ENCODE data around the gene MKNK1. TPM values are rescaled to one million over a fixed set of nuclear protein-coding genes. Genes with fewer than 3 reads are reported as not detected.

MKNK1 gene
- total and polyA plus RNA-seq, 2 of the 8 experiments (the other 6 are each of a cell fraction or from before 2014, with no cell fraction given) = 13.9 to 21.5 TPM

GRCh38 chr1:46581681-46582455, 22.2 kb downstream of the MKNK1 start:
- H3K23ac ChIP-seq (ENCODE audit: insufficient read length) = no peak overlapping the region
- no peak overlapping the region for H2AK5ac ChIP-seq (ENCODE audit: low read depth, low read length)
- ChIA-PET CTCF (ENCODE audit: partially characterized antibody) (interaction anchor here (0.7 to 8.2 kb wide), 7 partner anchors 8 to 55 kb away, joined by 3 to 52 read pairs (median 3); partner anchors contain the start of gene MKNK1), POLR2A (ENCODE audit: partially characterized antibody) (no interaction called here)
- no peaks in the 10 kb centered on the region for H3K79me2 ChIP-seq (ENCODE audit: control insufficient read depth in 1 of 2, insufficient read depth in 2 of 2, low read length in 2 of 2)
- H3K23me2 ChIP-seq (ENCODE audit: low read depth, low read length) = no peaks in the 10 kb centered on the region
- no peak overlapping the region for H2BK5ac ChIP-seq (ENCODE audit: low read depth, low read length)
- no peak overlapping the region for H2BK120ac ChIP-seq (replicated peaks; ENCODE audit: low read depth, low read length)
- H3K4me1 ChIP-seq (replicated peaks in 1 of 4; ENCODE audit: control insufficient read depth in 3 of 4, insufficient read depth in 4 of 4, low read length in 3 of 4) = peaks cover 0 to 3% (median under 1%) of the 10 kb centered on the region in 4 experiments; a peak in 2 of 7 replicates
- no peak overlapping the region for H3K27ac ChIP-seq (ENCODE audit: low read depth, low read length)
- H3K4me3 ChIP-seq (ENCODE audit: extremely low read depth in 1 of 4, insufficient read depth in 2 of 4, low read depth in 3 of 4, low read length in 4 of 4) = no peak overlapping the region
- H4K8ac ChIP-seq (ENCODE audit: extremely low read depth, insufficient read depth, low read length) = no peak overlapping the region
- no peak overlapping the region for H2BK12ac ChIP-seq (ENCODE audit: low read depth, low read length)
- H3K14ac ChIP-seq (ENCODE audit: insufficient read length) = no peak overlapping the region
- H4K5ac ChIP-seq (ENCODE audit: insufficient read length, low read depth, low read length) = no peak overlapping the region
- peaks cover 0 to 9% (median 0%) of the 10 kb centered on the region in 4 experiments; a peak in 2 of 8 replicates for H3K36me3 ChIP-seq (ENCODE audit: control insufficient read depth in 2 of 4, insufficient read depth in 4 of 4, low read length in 3 of 4)
- H3K4ac ChIP-seq (replicated peaks; ENCODE audit: insufficient read length, low read depth, low read length) = no peak overlapping the region
- no peak overlapping the region for H3K4me2 ChIP-seq (ENCODE audit: insufficient read depth in 1 of 2, low read depth in 2 of 2, low read length in 2 of 2)
- no peak overlapping the region for H4K91ac ChIP-seq (replicated peaks; ENCODE audit: insufficient read length, low read length)
- no peak overlapping the region for H2BK20ac ChIP-seq (ENCODE audit: low read length)
- DNase-seq (ENCODE audit: low read depth in 1 of 2, low spot score in 2 of 2) (no peak), FAIRE-seq (no peak)
- no peaks in the 10 kb centered on the region for H3K27me3 ChIP-seq (replicated peaks in 1 of 4; ENCODE audit: control insufficient read depth in 3 of 4, extremely low read depth in 1 of 4, insufficient read depth in 3 of 4, low read length in 3 of 4)
- H4K20me1 ChIP-seq (replicated peaks in 1 of 2; ENCODE audit: control insufficient read depth in 1 of 2, insufficient read depth in 2 of 2, low read length in 2 of 2) = no peaks in the 10 kb centered on the region
- H2BK15ac ChIP-seq (ENCODE audit: low read length) = no peak overlapping the region; the same call in 1 of the 2 replicates
- H3K9ac ChIP-seq (replicated peaks in 1 of 4; ENCODE audit: extremely low read depth in 1 of 4, low read depth in 3 of 4, low read length in 3 of 4) = no peak overlapping the region
- no peaks in the 10 kb centered on the region for H3K9me3 ChIP-seq (ENCODE audit: insufficient read depth in 2 of 2, low read depth in 1 of 2, low read length in 1 of 2)
- H3K18ac ChIP-seq (ENCODE audit: extremely low read depth, low read length) = no peak overlapping the region
- H3K56ac ChIP-seq (replicated peaks; ENCODE audit: insufficient read length, low read depth, low read length) = no peak overlapping the region
- no peaks in the 10 kb centered on the region for H3K79me1 ChIP-seq (ENCODE audit: low read depth, low read length)
- WGBS, 2 experiments (ENCODE audit: extremely low coverage in 1 of 2, insufficient coverage in 1 of 2, insufficient read length in 1 of 2, insufficient replicate concordance in 2 of 2, low coverage in 1 of 2, low lambda C conversion rate in 2 of 2, missing lambda C conversion rate in 1 of 2) = 92% methylated on average over 4 of the region's 4 CpGs; no CpG with 5 or more reads in 1 of the 2 experiments
- TF ChIP-seq POLR2A (IDR thresholded peaks at IDR 0.05; ENCODE audit: control extremely low read depth in 1 of 2, low read depth in 2 of 2, low read length in 2 of 2) (no peak), TCF12 (IDR thresholded peaks at IDR 0.05; ENCODE audit: low read depth, low read length) (no peak), CTBP2 (IDR thresholded peaks at IDR 0.05; ENCODE audit: borderline replicate concordance, insufficient read depth, insufficient read length, low read length) (no peak), GTF2F1 (IDR thresholded peaks at IDR 0.05; ENCODE audit: borderline replicate concordance, low read depth, low read length) (no peak)
- no peak overlapping the region for H2AFZ ChIP-seq (ENCODE audit: low read length)

All from H1 (cell line).